H1 (cell line): Measurements from ENCODE around the gene EVA1C.

Experiments used
- BRCA1 ChIP-seq: IDR thresholded peaks from 2 replicates; pipeline ENCODE4 v1.6.1; 2012; ENCODE audit warnings: low read depth, low read length, improper control_type of control experiment
- EP300 ChIP-seq, 2 experiments: IDR thresholded peaks; 1 replicate in 1 of 2; 2 replicates in 1 of 2; pipeline ENCODE4 v1.6.1; 2011 to 2012; ENCODE audit warnings: low read depth in 2 of 2, low read length in 2 of 2, mild to moderate bottlenecking in 2 of 2, borderline replicate concordance in 1 of 2, inconsistent platforms in 1 of 2, moderate library complexity in 1 of 2
- EZH2 ChIP-seq: fragments of 200-600 bp; sonication (generic); IDR thresholded peaks from 2 replicates; pipeline ENCODE4 v1.7.1; 2012; ENCODE audit warnings: low read depth, mild to moderate bottlenecking, moderate library complexity, low read length, inconsistent platforms; ENCODE audit not compliant: severe bottlenecking
- POLR2A ChIP-seq, 2 experiments: IDR thresholded peaks; 1 replicate in 1 of 2; 2 replicates in 1 of 2; pipeline ENCODE4 v1.6.1; 2011; ENCODE audit warnings: low read depth in 2 of 2, low read length in 2 of 2, mild to moderate bottlenecking in 2 of 2; ENCODE audit errors: control extremely low read depth in 1 of 2
- POU5F1 ChIP-seq: IDR thresholded peaks from 2 replicates; pipeline ENCODE4 v1.6.1; 2011; ENCODE audit warnings: low read depth, mild to moderate bottlenecking, low read length, moderate library complexity
- TAF1 ChIP-seq: IDR thresholded peaks from 2 replicates; pipeline ENCODE4 v1.6.1; 2011; ENCODE audit warnings: mild to moderate bottlenecking, low read depth, low read length

DNA sequence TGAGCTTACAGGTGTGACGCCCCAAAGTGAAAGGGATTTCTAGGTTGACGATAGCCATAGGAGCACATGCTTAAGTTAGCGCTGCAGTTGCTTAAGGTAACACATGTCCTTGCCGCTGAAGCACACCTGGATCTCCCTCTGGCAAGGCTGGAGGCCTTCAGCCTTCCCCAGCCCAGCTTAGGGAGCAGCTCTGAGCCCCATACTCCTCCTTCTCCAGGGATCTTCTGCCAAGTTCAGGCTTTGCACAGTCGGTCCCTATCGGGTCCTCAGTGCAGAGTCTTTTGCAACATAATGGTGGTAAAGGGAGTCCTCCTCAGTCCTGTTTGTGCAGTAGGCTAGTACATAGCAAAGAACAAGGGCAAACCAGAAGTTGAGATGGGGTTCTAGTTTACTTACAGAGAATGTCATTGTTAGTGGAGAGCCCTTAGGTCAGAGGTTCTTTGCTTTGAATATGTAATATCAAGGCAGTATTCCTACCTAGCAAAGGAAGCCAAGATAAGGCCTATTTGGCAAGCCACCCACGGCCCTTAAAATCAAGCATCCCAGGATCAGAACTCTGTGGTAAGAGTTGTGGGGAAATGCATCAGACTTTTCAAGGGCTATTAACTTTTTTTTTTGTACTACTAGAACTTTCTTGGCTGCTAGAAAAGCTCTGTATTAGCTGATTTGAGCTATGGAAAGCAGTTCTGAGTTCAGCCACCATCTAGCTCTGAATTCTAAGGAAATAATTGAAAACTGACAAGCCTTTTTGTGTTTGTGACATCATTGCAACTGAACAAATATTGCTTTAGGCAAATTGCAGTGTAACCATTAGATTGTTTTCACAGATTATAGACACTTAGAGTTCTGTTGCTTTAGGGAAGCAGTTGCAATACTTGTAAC lies 1.4 kb downstream of the EVA1C start:
- TF ChIP-seq POLR2A (IDR thresholded peaks at IDR 0.05; ENCODE audit: control extremely low read depth in 1 of 2, low read depth in 2 of 2, low read length in 2 of 2) = no peak
- no peak for TF ChIP-seq POU5F1
- no peak for TF ChIP-seq EP300 (IDR thresholded peaks at IDR 0.05; ENCODE audit: borderline replicate concordance in 1 of 2, low read depth in 2 of 2, low read length in 2 of 2)
- no peak for TF ChIP-seq BRCA1
- TF ChIP-seq TAF1 = no peak
- TF ChIP-seq EZH2 = no peak
